Activated CD4-positive, alpha-beta memory T cell treated with anti-CD3 and anti-CD28 coated beads, Interleukin-2, amount 10 ng/mL, durations not matched to agents 7 days and 5 days (primary cell): ENCODE data around the gene RNPS1. TPM values are rescaled to one million over a fixed set of nuclear protein-coding genes. Genes with fewer than 3 reads are reported as not detected.

Source experiments
- CTCF ChIA-PET: fragments of 350-600 bp; sonication (Branson Sonifier 250); formaldehyde crosslinking; loops from one replicate; lab custom pipeline; 2021; ENCODE audit warnings: antibody characterized with exemption, inconsistent platforms; lab: Charles Lee
- POLR2A ChIA-PET: fragments of 350-600 bp; sonication (Branson Sonifier 250); formaldehyde crosslinking; loops from one replicate; lab custom pipeline; 2021; ENCODE audit warnings: antibody characterized with exemption; lab: Charles Lee
- DNase-seq: peaks from one replicate; pipeline ENCODE4 v3.0.0-alpha.2; 2020
- H3K27ac Mint-ChIP-seq: one replicate; pipeline ENCODE4 v1.8.0; 2021; ENCODE audit warnings: mild to moderate bottlenecking, mixed read lengths
- H3K27me3 Mint-ChIP-seq: one replicate; pipeline ENCODE4 v1.8.0; 2021; ENCODE audit warnings: mixed read lengths
- H3K36me3 Mint-ChIP-seq: one replicate; pipeline ENCODE4 v1.8.0; 2021; ENCODE audit warnings: low read depth, mixed read lengths
- H3K4me1 Mint-ChIP-seq: one replicate; pipeline ENCODE4 v1.8.0; 2021; ENCODE audit warnings: mixed read lengths
- H3K4me3 Mint-ChIP-seq: one replicate; pipeline ENCODE4 v1.8.0; 2021; ENCODE audit warnings: mild to moderate bottlenecking, mixed read lengths
- H3K9me3 Mint-ChIP-seq: one replicate; pipeline ENCODE4 v1.8.0; 2021; ENCODE audit warnings: mixed read lengths
- total RNA-seq, 2 experiments: library from RNA; stranded (reverse); gene quantifications; one replicate each; pipeline ENCODE4 v1.2.3, GENCODE V29; 2021

RNPS1 gene
- total RNA-seq: 100 to 1,000 TPM; 218 to 222 TPM

GRCh38 chr16:2267913-2268666, at the start of gene RNPS1:
Gene RNPS1 (minus strand): TSS chr16:2268126. CDS start chr16:2264643, 3,483 bp downstream.
- CTCF ChIA-PET: interaction anchor here (1.2 to 1.7 kb wide), 2 partner anchors 16 to 73 kb away, joined by 3 to 4 read pairs; no protein-coding TSS in a partner anchor
- Mint-ChIP-seq H3K27ac (peak within 1 kb of the TSS; percentile 97), H3K27me3 (no peaks in the 10 kb centered on the region), H3K9me3 (no peaks in the 10 kb centered on the region), H3K4me3 (peak within 1 kb of the TSS; percentile 95), H3K4me1 (peaks cover 40% of the 10 kb centered on the region), H3K36me3 (peaks cover 35% of the 10 kb centered on the region)
- POLR2A ChIA-PET: interaction anchor here (0.7 to 4.1 kb wide), 12 partner anchors 12 to 253 kb away, joined by 3 to 43 read pairs (median 4); partner anchors contain the start of genes ABCA3, CCNF, E4F1 and ECI1
- peak; percentile 96 for DNase-seq

- H3K27me3 Mint-ChIP-seq: no peaks in the 10 kb centered on the region
- H3K27ac Mint-ChIP-seq: no peak overlapping the region
- ChIA-PET CTCF (no interaction called here), POLR2A (no interaction called here)
- no peaks in the 10 kb centered on the region for H3K4me1 Mint-ChIP-seq
- H3K4me3 Mint-ChIP-seq: no peak overlapping the region
- H3K9me3 Mint-ChIP-seq: no peaks in the 10 kb centered on the region
- no peak for DNase-seq
- H3K36me3 Mint-ChIP-seq: no peaks in the 10 kb centered on the region
These were observed 49.5 kb upstream of the RNPS1 start for GRCh38 chr16:2317231-2318020.

GRCh38 chr16:2308089-2308962, 40.4 kb upstream of the RNPS1 start:
- no peak overlapping the region for H3K27ac Mint-ChIP-seq
- no peaks in the 10 kb centered on the region for H3K36me3 Mint-ChIP-seq
- ChIA-PET CTCF (interaction anchor here (1.0 kb wide), 1 partner anchor 8 kb away, joined by 4 read pairs; no protein-coding TSS in a partner anchor), POLR2A (no interaction called here)
- no peaks in the 10 kb centered on the region for H3K9me3 Mint-ChIP-seq
- no peaks in the 10 kb centered on the region for H3K27me3 Mint-ChIP-seq
- no peaks in the 10 kb centered on the region for H3K4me1 Mint-ChIP-seq
- no peak for DNase-seq
- no peak overlapping the region for H3K4me3 Mint-ChIP-seq

- Mint-ChIP-seq H3K9me3 (no peaks in the 10 kb centered on the region), H3K27ac (no peak overlapping the region), H3K4me3 (no peak overlapping the region), H3K27me3 (no peaks in the 10 kb centered on the region), H3K36me3 (no peaks in the 10 kb centered on the region), H3K4me1 (peaks cover 8% of the 10 kb centered on the region)
- ChIA-PET POLR2A (no interaction called here), CTCF (no interaction called here)
- no peak for DNase-seq
These were observed 31.9 kb upstream of the RNPS1 start for GRCh38 chr16:2299915-2300192.

- ChIA-PET POLR2A (no interaction called here), CTCF (no interaction called here)
- Mint-ChIP-seq H3K36me3 (no peaks in the 10 kb centered on the region), H3K4me1 (peaks cover 8% of the 10 kb centered on the region), H3K27ac (no peak overlapping the region), H3K9me3 (no peaks in the 10 kb centered on the region), H3K4me3 (no peak overlapping the region), H3K27me3 (no peaks in the 10 kb centered on the region)
- no peak for DNase-seq
These were observed 31.4 kb upstream of the RNPS1 start for GRCh38 chr16:2299121-2299914.

- H3K4me3 Mint-ChIP-seq: no peak overlapping the region
- ChIA-PET CTCF (no interaction called here), POLR2A (no interaction called here)
- DNase-seq: no peak
- H3K9me3 Mint-ChIP-seq: no peaks in the 10 kb centered on the region
- H3K36me3 Mint-ChIP-seq: no peaks in the 10 kb centered on the region
- H3K27ac Mint-ChIP-seq: no peak overlapping the region
- peaks cover 8% of the 10 kb centered on the region for H3K4me1 Mint-ChIP-seq
- no peaks in the 10 kb centered on the region for H3K27me3 Mint-ChIP-seq
These were observed 30.7 kb upstream of the RNPS1 start for GRCh38 chr16:2298621-2299020.

GRCh38 chr16:2297506-2297860, 29.6 kb upstream of the RNPS1 start:
- Mint-ChIP-seq H3K4me3 (no peak overlapping the region), H3K27ac (no peak overlapping the region), H3K9me3 (no peaks in the 10 kb centered on the region), H3K27me3 (no peaks in the 10 kb centered on the region), H3K4me1 (peaks cover 8% of the 10 kb centered on the region), H3K36me3 (no peaks in the 10 kb centered on the region)
- ChIA-PET POLR2A (no interaction called here), CTCF (no interaction called here)
- DNase-seq: no peak

GRCh38 chr16:2296661-2297505, 29.0 kb upstream of the RNPS1 start:
- Mint-ChIP-seq H3K4me3 (no peak overlapping the region), H3K36me3 (no peaks in the 10 kb centered on the region), H3K4me1 (peaks cover 8% of the 10 kb centered on the region), H3K9me3 (no peaks in the 10 kb centered on the region), H3K27me3 (no peaks in the 10 kb centered on the region), H3K27ac (no peak overlapping the region)
- no peak for DNase-seq
- CTCF ChIA-PET: no interaction called here
- POLR2A ChIA-PET: no interaction called here

- Mint-ChIP-seq H3K4me1 (peaks cover 8% of the 10 kb centered on the region), H3K36me3 (no peaks in the 10 kb centered on the region), H3K27me3 (no peaks in the 10 kb centered on the region), H3K9me3 (no peaks in the 10 kb centered on the region), H3K4me3 (no peak overlapping the region), H3K27ac (no peak overlapping the region)
- ChIA-PET CTCF (no interaction called here), POLR2A (no interaction called here)
- no peak for DNase-seq
These were observed 27.3 kb upstream of the RNPS1 start for GRCh38 chr16:2295056-2295798.

GRCh38 chr16:2292221-2292620, 24.3 kb upstream of the RNPS1 start:
- H3K36me3 Mint-ChIP-seq: no peaks in the 10 kb centered on the region
- CTCF ChIA-PET: no interaction called here
- POLR2A ChIA-PET: no interaction called here
- H3K4me3 Mint-ChIP-seq: no peak overlapping the region
- no peaks in the 10 kb centered on the region for H3K27me3 Mint-ChIP-seq
- H3K4me1 Mint-ChIP-seq: peaks cover 7% of the 10 kb centered on the region
- H3K9me3 Mint-ChIP-seq: no peaks in the 10 kb centered on the region
- no peak overlapping the region for H3K27ac Mint-ChIP-seq
- DNase-seq: no peak

GRCh38 chr16:2289282-2289681, 21.4 kb upstream of the RNPS1 start:
- DNase-seq: no peak
- H3K27me3 Mint-ChIP-seq: no peaks in the 10 kb centered on the region
- H3K9me3 Mint-ChIP-seq: no peaks in the 10 kb centered on the region
- H3K4me3 Mint-ChIP-seq: no peak overlapping the region
- no peak overlapping the region for H3K27ac Mint-ChIP-seq
- no peaks in the 10 kb centered on the region for H3K36me3 Mint-ChIP-seq
- ChIA-PET CTCF (interaction anchor here (1.3 kb wide), 1 partner anchor 134 kb away, joined by 3 read pairs; no protein-coding TSS in a partner anchor), POLR2A (no interaction called here)
- H3K4me1 Mint-ChIP-seq: no peaks in the 10 kb centered on the region
